ENCODE data around the gene OTOR. TPM values are rescaled to one million over a fixed set of nuclear protein-coding genes. Genes with fewer than 3 reads are reported as not detected.

The OTOR gene
- total and polyA plus RNA-seq, 2 of the 13 experiments (the other 11 are each of a cell fraction or from before 2014, with no cell fraction given), result not detected

GRCh38 chr20:16708602-16709001 lies 39.6 kb upstream of the OTOR start:
- no peak overlapping the region for H3K9ac ChIP-seq (ENCODE audit: insufficient read depth, low read depth, low read length)
- H3K9me3 ChIP-seq (ENCODE audit: low read length), result peaks cover 14% of the 10 kb centered on the region
- no peak overlapping the region for H3K4me2 ChIP-seq (ENCODE audit: low read depth, low read length)
- intact Hi-C loops (cut with micrococcal nuclease; ENCODE audit: unreplicated experiment) (no loop called here), in situ Hi-C loops (cut with HindIII; ENCODE audit: extremely low pct_ligation_motif_present, low pct_unique_long_range_greater_than_20kb) (no loop called here)
- H3K4me1 ChIP-seq (ENCODE audit: insufficient read depth, low read length), result peaks cover 19% of the 10 kb centered on the region
- DNase-seq (ENCODE audit: low spot score), result no peak
- no peak for ATAC-seq
- H3K27ac ChIP-seq (ENCODE audit: extremely low read length, insufficient read depth, low read length), result no peak overlapping the region
- BruUV-seq (replicated peaks), result no TSS peak
- no peak overlapping the region for H3K4me3 ChIP-seq (replicated peaks in 1 of 3; ENCODE audit: insufficient read depth in 1 of 3, low read depth in 2 of 3, low read length in 3 of 3)
- no peak for FAIRE-seq
- POLR2A ChIA-PET, result no interaction called here
- CTCF ChIA-PET (ENCODE audit: low intra/inter-chr PET ratio, low total read pairs), result no interaction called here
- no peaks in the 10 kb centered on the region for H4K20me1 ChIP-seq (ENCODE audit: insufficient read depth, low read length)
- no peaks in the 10 kb centered on the region for H3K36me3 ChIP-seq (replicated peaks in 1 of 2; ENCODE audit: control insufficient read depth in 1 of 2, insufficient read depth in 2 of 2, low read length in 2 of 2)
- H3K79me2 ChIP-seq (ENCODE audit: insufficient read depth, low read length), result no peaks in the 10 kb centered on the region
- peaks cover 5 to 17% of the 10 kb centered on the region in 2 experiments; a peak in 3 of 5 replicates for H3K27me3 ChIP-seq (ENCODE audit: control insufficient read depth in 1 of 2, insufficient read depth in 2 of 2, low read length in 2 of 2)
- no peak overlapping the region for H2AFZ ChIP-seq (ENCODE audit: low read length)
- TF ChIP-seq ZHX2 (IDR thresholded peaks at IDR 0.05; ENCODE audit: low read depth) (no peak), ZHX2 (CRISPR knock-in tag; IDR thresholded peaks at IDR 0.05; ENCODE audit: borderline replicate concordance) (no peak), ARID5B (CRISPR knock-in tag; IDR thresholded peaks at IDR 0.05) (no peak), U2AF1 (optimal IDR thresholded peaks at IDR 0.05; ENCODE audit: low read depth, low read length) (no peak), NFKBIZ (CRISPR knock-in tag; IDR thresholded peaks at IDR 0.05) (no peak), MEIS1 (CRISPR knock-in tag; IDR thresholded peaks at IDR 0.05; ENCODE audit: borderline replicate concordance) (no peak), ZNF646 (CRISPR knock-in tag; IDR thresholded peaks at IDR 0.05) (no peak), MYC (CRISPR knock-in tag; IDR thresholded peaks at IDR 0.05; ENCODE audit: borderline replicate concordance) (no peak), NFE2 (CRISPR knock-in tag; IDR thresholded peaks at IDR 0.05) (no peak)

Data from HepG2 (cell line).